Right lobe of liver (tissue), 6 donors: ENCODE results near the gene NSG1. TPM values are rescaled to one million over a fixed set of nuclear protein-coding genes. Genes with fewer than 3 reads are reported as not detected.

Source experiments
- ATAC-seq, 4 donors: fragments of 200-7000 bp; cut with Tn5 transposase; one replicate each; pipeline ENCODE4 v1.9.1; 2020; ENCODE audit warnings: mild to moderate bottlenecking in 4 of 4, moderate library complexity in 4 of 4
- DNase-seq, 3 donors: peaks; one replicate each; pipeline ENCODE4 v3.0.0-alpha.2; 2020
- H3K27ac ChIP-seq, 3 donors: fragments of 200-600 bp; one replicate each; pipeline ENCODE4 v1.8.0; 2022
- H3K27me3 ChIP-seq, 2 donors: fragments of 200-600 bp; one replicate each; pipeline ENCODE4 v1.8.0; 2022
- H3K36me3 ChIP-seq, 4 donors: fragments of 200-600 bp; sonication (generic) in 1 of 4; one replicate each; pipeline versions ENCODE4 v1.5.1 to v1.8.0; 2017 to 2022; ENCODE audit warnings: control low read depth in 1 of 4
- H3K4me1 ChIP-seq, 4 donors: fragments of 200-600 bp; sonication (generic) in 1 of 4; one replicate each; pipeline versions ENCODE4 v1.5.1 to v1.8.0; 2017 to 2022; ENCODE audit warnings: control low read depth in 1 of 4
- H3K4me3 ChIP-seq, 3 donors: fragments of 200-600 bp; one replicate each; pipeline ENCODE4 v1.8.0; 2022
- H3K9me3 ChIP-seq, 4 donors: fragments of 200-600 bp; sonication (generic) in 1 of 4; one replicate each; pipeline versions ENCODE4 v1.5.1 to v1.8.0; 2017 to 2022; ENCODE audit warnings: control low read depth in 1 of 4
- POLR2A ChIP-seq: fragments of 450-650 bp; IDR thresholded peaks from one replicate; pipeline ENCODE4 v1.6.1; 2017; ENCODE audit warnings: antibody characterized with exemption, mild to moderate bottlenecking
- WGBS: methylation state at CpG from one replicate; pipeline ENCODE4 v1.1.6; 2018; ENCODE audit warnings: low coverage, low lambda C conversion rate; ENCODE audit not compliant: insufficient coverage; ENCODE audit errors: missing lambda C conversion rate; 5-methylcytosine and 5-hydroxymethylcytosine counted together
- intact Hi-C, 2 donors: fragments of 100-400 bp; cut with DNase I; formaldehyde crosslinking; loops; one replicate each; pipeline versions ENCODE4 v1.11.2 to v1.14.1; 2022
- total RNA-seq, 6 experiments: library from RNA; depleted of rRNA in 2 of 6; stranded (reverse); fragments of >200 nt in 2 of 6; fragmentation: NEBNext Ultra II Directional in 3 of 6; extraction: Animal tissue kit (Norgen Biotek cat#: 25700) in 3 of 6; gene quantifications; one replicate each; pipeline versions ENCODE4 v1.1.0 to v1.2.4, GENCODE V29; 2016 to 2023
- TF ChIP-seq, protein P1 (sequence below), 4 donors: fragments of 200-600 bp in 3 of 4; fragments of 450-650 bp in 1 of 4; IDR thresholded peaks; one replicate each; pipeline versions ENCODE4 v1.5.1 to v1.8.0; 2016 to 2022; ENCODE audit warnings: antibody characterized with exemption in 4 of 4, mild to moderate bottlenecking in 2 of 4
- donor health status: DM: no; HTN: yes; CAD: no.
- donor health status: DM: no; HTN: no; CAD: no.
- donor health status: DM: no; HTN: no; CAD: no.
- donor health status: DM: no; HTN: yes; CAD: no.
- donor health status: DM: no; HTN: yes; CAD: no.

Gene NSG1
- total RNA-seq, 6 experiments from 2014 or later, result 0.22 to 0.29 TPM; not detected in 4

DNA sequence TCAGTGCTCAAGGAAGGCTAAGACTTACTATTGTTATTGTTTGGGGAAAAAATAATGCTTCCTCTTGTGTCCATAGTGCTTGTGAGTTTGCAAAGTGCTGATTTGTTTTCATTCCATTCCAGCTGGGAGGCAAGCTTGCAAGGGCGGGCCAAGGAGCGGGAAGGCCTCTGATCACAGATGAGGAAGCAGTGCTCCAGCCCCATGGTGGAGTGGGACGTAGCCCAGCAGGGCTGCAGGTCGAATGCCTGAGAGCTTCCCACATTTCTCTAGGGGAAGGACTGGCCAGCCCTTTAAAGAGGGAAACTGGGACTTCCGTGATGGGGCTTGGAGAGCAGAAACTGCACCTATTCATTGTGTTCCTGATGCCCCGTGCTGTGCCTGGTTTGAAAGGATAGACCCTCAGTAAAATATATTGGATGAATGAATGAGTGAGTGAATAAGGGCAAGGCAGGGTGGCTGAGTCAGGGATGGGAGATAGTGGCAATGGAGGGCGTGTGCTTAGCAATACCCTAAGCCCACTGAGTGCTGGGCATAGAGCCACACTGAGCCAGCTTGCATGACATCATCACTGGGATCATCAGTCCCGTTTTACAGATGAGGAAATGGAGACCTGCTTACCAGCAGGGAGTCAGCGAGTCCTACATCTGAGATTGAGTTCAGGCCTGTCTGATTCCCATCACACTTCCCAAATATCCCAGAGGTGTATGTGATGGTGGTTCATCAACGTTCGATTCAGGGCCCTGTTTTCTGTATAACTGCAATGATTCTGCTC is 17.9 kb upstream of the NSG1 start:
- no peaks in the 10 kb centered on the region for H3K27me3 ChIP-seq
- DNase-seq, result no peak
- H3K4me1 ChIP-seq, result no peaks in the 10 kb centered on the region
- 70% methylated on average over 4 of the region's 11 CpGs for WGBS
- ATAC-seq, result no peak
- H3K4me3 ChIP-seq, result no peak overlapping the region
- TF ChIP-seq, protein P1, sequence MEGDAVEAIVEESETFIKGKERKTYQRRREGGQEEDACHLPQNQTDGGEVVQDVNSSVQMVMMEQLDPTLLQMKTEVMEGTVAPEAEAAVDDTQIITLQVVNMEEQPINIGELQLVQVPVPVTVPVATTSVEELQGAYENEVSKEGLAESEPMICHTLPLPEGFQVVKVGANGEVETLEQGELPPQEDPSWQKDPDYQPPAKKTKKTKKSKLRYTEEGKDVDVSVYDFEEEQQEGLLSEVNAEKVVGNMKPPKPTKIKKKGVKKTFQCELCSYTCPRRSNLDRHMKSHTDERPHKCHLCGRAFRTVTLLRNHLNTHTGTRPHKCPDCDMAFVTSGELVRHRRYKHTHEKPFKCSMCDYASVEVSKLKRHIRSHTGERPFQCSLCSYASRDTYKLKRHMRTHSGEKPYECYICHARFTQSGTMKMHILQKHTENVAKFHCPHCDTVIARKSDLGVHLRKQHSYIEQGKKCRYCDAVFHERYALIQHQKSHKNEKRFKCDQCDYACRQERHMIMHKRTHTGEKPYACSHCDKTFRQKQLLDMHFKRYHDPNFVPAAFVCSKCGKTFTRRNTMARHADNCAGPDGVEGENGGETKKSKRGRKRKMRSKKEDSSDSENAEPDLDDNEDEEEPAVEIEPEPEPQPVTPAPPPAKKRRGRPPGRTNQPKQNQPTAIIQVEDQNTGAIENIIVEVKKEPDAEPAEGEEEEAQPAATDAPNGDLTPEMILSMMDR (IDR thresholded peaks at IDR 0.05), result no peak
- no peak for TF ChIP-seq POLR2A
- no peaks in the 10 kb centered on the region for H3K36me3 ChIP-seq
- intact Hi-C loops, result no loop called here
- no peak overlapping the region for H3K27ac ChIP-seq
- H3K9me3 ChIP-seq, result no peaks in the 10 kb centered on the region

DNA sequence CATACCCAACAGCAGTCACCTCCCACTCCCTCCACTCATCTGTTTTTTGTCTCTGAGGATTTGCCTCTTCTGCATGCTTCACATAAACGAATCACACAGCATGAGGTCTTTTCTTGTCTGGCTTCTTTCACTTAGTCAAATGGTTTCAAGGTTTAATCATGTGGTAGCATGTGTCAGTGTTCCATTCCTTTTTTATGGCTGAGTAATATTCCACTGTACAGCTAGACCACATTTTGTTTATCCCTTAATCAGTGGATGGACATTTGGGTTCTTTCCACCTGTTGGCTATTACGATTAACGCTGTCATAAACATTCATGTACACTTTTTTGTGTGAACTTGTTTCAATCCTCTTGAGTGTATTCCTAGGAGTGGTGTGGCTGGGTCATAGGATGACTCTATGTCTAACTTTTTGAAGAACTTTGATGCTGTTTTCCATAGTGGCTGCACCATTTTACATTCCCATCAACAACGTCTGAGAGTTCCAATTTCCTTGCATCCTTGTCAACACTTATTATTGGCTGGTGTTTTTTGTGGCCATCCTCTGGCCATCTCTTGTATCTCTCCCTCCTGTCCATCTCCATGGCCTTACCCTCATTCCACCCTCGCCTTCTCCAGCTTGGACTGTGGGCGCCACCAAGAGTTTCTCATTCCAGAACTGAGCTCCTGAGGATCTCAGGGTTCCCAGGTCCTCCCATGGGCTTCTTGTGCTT is 12.4 kb upstream of the NSG1 start:
- Histone ChIP-seq H3K27ac (no peak overlapping the region), H3K9me3 (no peaks in the 10 kb centered on the region), H3K4me3 (no peak overlapping the region), H3K4me1 (no peaks in the 10 kb centered on the region), H3K36me3 (no peaks in the 10 kb centered on the region), H3K27me3 (no peaks in the 10 kb centered on the region)
- intact Hi-C loops, result no loop called here
- no peak for DNase-seq
- ATAC-seq, result no peak
- 77% methylated on average over 6 of the region's 6 CpGs for WGBS
- TF ChIP-seq, protein P1 (IDR thresholded peaks at IDR 0.05), result no peak
- TF ChIP-seq POLR2A, result no peak

DNA sequence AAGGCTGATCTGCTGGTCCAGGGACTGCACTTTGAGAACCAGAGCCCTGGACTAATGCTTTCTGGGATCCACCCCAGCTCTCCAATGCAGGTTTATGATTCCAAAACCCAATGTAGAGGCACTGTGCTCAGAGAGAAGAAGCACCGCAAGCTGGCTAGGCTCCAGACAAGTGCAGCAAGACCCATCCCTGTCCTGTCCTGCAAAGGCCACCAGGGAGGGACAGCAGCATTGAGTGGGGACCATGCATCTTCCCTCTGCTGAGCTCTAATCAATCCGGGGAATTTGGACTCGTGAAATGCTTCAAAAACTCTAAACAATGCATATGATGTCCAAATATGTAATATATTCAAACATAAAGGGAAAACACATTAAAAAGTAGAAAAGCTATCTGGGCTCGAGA is 10.8 kb upstream of the NSG1 start:
- intact Hi-C loops, result no loop called here
- DNase-seq (peak in 1 of 3 donors; percentile 10), ATAC-seq (no peak)
- Histone ChIP-seq H3K4me3 (no peak overlapping the region), H3K36me3 (no peaks in the 10 kb centered on the region), H3K4me1 (no peaks in the 10 kb centered on the region), H3K27ac (no peak overlapping the region), H3K9me3 (no peaks in the 10 kb centered on the region), H3K27me3 (no peaks in the 10 kb centered on the region)
- no peak for TF ChIP-seq POLR2A
- TF ChIP-seq, protein P1 (IDR thresholded peaks at IDR 0.05), result no peak
- WGBS, result 63% methylated on average over 3 of the region's 4 CpGs

DNA sequence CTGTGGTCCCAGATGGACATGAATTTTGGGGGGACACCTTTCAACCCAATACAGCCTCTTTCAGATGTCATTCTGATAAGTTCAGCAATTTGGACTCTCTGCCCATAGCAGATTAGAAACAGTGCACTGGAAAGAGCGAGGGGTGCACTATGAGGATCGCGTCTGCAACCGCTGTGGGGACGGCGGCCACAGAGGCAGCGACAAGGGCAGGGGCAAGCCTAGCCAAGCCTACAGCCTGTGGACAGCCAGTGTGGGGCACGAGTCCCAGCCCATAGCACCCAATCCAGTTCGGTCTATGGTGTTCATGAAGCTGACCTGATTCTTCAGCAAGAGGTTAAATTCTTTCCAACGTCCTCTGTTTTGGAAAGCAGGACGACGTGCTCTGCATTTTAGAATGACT is 9.7 kb upstream of the NSG1 start:
- no peak overlapping the region for H3K27ac ChIP-seq
- 48% methylated on average over 3 of the region's 12 CpGs for WGBS
- DNase-seq (peak in 1 of 3 donors; percentile 40), ATAC-seq (no peak)
- no peaks in the 10 kb centered on the region for H3K4me1 ChIP-seq
- no peak overlapping the region for H3K4me3 ChIP-seq
- TF ChIP-seq, protein P1 (IDR thresholded peaks at IDR 0.05), result no peak
- TF ChIP-seq POLR2A, result no peak
- no peaks in the 10 kb centered on the region for H3K27me3 ChIP-seq
- no peaks in the 10 kb centered on the region for H3K9me3 ChIP-seq
- H3K36me3 ChIP-seq, result no peaks in the 10 kb centered on the region
- intact Hi-C loops, result no loop called here
